Measurements from ENCODE around the gene UNC13A.

DNA sequence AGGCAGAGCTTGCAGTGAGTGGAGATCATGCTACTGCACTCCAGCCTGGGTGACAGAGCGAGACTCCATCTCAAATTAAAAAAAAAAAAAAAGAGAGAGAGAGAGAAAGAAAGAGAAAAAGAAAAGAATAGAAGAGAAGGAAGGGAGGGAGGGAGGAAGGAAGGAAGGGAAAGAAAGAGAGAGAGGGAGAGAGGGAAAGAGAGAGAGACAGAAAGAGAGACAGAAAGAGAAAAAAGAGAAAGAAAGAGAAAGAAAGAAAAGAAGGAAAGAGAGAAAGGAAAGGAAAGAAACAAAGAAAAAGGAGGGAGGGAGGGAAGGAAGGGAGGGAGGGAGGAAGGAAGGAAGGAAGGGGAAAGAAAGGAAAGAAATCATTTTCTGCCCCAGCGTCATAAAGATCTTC is 7.0 kb upstream of the UNC13A start:
- TF ChIP-seq, protein P1, sequence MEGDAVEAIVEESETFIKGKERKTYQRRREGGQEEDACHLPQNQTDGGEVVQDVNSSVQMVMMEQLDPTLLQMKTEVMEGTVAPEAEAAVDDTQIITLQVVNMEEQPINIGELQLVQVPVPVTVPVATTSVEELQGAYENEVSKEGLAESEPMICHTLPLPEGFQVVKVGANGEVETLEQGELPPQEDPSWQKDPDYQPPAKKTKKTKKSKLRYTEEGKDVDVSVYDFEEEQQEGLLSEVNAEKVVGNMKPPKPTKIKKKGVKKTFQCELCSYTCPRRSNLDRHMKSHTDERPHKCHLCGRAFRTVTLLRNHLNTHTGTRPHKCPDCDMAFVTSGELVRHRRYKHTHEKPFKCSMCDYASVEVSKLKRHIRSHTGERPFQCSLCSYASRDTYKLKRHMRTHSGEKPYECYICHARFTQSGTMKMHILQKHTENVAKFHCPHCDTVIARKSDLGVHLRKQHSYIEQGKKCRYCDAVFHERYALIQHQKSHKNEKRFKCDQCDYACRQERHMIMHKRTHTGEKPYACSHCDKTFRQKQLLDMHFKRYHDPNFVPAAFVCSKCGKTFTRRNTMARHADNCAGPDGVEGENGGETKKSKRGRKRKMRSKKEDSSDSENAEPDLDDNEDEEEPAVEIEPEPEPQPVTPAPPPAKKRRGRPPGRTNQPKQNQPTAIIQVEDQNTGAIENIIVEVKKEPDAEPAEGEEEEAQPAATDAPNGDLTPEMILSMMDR (IDR thresholded peaks at IDR 0.05), result no peak
- TF ChIP-seq ZFX (IDR thresholded peaks at IDR 0.05; ENCODE audit: borderline replicate concordance), result no peak

Measured in 22Rv1 (cell line).